Activated CD4-positive, alpha-beta T cell treated with anti-CD3 and anti-CD28 coated beads, Interleukin-2, amount 50 U/mL, for 48 hours (primary cell): ENCODE data around the gene TSPAN16.
"Not testable (repeated sequence)": the region's sequence is repeated elsewhere in the genome, so short reads cannot be mapped to it uniquely, and the experiment has no call there.

ENCODE experiments used
- DNase-seq, 2 experiments: peaks; one replicate each; pipeline ENCODE4 v3.0.0-alpha.2; 2020

The TSPAN16 gene

GRCh38 chr19:11321191-11322126, 25.5 kb downstream of the TSPAN16 start:
- no peak for DNase-seq

GRCh38 chr19:11322269-11323024, 26.5 kb downstream of the TSPAN16 start:
- no peak for DNase-seq

- no peak for DNase-seq
Observed at GRCh38 chr19:11323601-11324078, 27.7 kb downstream of the TSPAN16 start.

DNA sequence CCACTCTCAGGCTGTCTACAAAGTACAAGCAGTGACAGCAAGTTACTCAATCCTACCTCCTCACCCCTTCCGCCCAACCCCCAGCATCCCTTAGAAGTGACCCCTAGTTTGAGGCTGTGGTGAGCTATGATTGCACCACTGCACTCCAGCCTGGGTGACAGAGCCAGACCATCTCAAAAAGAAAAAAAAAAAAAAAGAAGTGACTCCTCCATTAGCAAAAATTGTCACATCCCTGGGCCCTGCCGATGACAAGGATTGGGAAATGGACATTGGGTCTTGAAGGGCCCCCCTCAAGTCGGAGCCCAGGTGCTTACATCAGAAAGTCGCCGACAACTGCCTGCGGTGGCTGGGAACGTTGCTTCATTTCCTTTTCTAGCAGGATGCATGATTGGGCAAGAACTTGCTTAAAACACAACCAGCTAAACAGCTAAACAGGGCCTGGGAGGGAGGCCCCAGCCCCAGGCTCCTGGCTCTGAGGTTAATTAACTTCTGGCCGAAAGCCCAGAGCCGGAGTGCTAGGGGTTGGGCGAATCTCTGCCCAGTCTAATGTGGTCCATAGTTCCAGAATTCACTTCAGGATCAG, 28.2 kb downstream of the TSPAN16 start:
- peak; percentile 28 to 35 for DNase-seq

DNA sequence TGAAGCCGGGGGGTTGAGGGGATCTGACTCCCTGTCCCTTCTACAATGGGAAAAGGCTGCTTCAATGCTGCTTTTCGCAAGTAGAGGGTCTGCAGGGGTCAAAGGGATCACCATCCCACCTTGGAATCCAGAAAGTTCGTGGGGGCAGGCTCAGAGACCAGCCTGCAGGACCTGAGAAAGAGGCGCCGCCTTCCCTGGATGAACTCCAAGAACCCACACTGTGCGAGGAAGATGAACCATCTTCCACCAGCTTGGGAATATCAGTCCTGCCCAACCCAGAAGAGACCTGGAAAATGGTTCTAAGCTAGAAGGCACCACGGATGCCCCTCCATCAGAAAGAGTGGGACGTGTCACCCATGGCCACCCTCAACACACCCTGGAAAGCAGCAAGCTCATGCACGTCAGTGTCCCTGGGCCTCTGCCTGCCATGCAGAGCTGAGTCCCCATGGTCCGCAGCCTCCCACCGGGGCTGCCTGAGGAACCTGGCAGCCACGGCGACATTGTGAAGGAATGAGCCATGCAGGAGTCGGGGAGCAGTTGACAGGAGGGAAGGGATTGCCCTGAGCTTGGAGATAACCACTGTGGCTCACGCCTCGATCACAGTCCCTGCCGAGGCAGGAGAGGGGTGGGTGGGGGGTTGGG, 28.9 kb downstream of the TSPAN16 start:
- no peak for DNase-seq

GRCh38 chr19:11325544-11325943, 29.6 kb downstream of the TSPAN16 start:
- DNase-seq, result no peak

DNA sequence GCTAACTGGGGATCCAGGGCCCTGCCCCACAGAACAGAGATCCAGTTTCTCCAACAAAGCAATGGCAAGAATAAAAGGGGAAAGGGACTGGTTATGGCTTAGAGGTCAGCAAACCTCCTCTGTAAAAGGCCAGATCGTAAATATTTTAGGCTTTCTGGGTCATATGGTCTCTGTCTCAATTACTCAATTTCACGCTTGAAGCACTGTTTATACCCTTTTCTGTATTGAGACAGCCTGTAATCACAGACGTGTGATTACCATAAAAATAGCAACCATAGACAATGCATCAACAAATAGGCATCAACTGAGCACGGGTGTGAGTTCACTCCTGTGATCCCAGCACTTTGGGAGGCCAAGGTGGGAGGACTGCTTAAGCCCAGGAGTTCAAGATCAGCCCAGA, 34.2 kb downstream of the TSPAN16 start:
- DNase-seq, result no peak

- no peak for DNase-seq
Observed at GRCh38 chr19:11331502-11331901, 35.5 kb downstream of the TSPAN16 start.

DNA sequence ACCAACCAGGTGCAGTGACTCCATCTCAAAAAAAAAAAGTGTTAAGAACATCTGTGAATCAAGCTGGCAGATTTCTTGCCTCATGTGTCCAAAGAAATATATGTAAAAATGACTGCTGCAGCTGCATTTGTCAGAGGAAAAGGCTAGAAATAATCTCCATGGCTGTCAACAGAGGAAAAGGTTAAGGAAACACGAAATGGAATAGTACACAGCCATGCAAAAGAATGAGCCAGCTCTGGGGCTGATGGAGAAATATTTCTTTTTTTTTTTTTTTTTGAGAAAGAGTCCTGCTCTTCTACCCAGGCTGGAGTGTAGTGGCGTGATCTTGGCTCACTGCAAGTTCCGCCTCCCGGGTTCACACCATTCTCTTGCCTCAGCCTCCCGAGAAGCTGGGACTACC, 36.9 kb downstream of the TSPAN16 start:
- DNase-seq, result no peak

DNA sequence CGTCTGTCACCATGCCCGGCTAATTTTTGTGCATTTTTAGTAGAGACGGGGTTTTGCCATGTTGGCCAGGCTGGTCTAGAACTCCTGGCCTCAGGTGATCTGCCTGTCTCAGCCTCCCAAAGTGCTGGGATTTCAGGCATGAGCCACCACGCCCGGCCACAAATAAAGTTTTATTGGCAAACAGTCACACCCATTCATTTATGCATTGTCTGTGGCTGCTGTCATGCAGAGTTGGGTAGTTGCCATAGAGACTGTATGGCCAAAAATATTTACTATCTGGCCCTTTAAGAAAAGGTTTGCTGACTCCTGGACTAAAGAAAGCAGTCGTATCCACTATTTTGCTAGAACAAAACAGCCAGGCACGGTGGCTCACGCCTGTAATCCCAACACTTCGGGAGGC, 37.9 kb downstream of the TSPAN16 start:
- not testable (repeated sequence) for DNase-seq

GRCh38 chr19:11335449-11336146, 39.6 kb downstream of the TSPAN16 start:
- no peak for DNase-seq

DNA sequence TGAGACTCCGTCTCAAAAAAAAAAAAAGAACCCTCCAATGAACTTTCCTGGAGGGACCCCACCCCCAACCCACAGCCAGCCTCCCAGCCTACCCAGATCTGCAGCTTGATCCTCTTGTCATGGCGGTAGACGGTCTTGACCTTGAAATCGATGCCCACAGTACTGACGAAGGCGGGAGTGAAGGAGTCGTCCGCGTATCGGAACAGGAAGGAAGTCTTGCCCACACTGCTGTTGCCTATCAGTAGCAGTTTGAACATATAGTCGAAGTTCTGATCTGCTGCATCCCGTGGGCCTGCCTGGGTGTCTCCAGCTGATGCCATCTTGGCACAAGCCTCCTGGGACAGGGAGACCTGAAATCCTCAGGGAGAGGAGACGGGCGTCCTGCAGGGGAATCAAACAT, 41.1 kb downstream of the TSPAN16 start:
- DNase-seq, result no peak

DNA sequence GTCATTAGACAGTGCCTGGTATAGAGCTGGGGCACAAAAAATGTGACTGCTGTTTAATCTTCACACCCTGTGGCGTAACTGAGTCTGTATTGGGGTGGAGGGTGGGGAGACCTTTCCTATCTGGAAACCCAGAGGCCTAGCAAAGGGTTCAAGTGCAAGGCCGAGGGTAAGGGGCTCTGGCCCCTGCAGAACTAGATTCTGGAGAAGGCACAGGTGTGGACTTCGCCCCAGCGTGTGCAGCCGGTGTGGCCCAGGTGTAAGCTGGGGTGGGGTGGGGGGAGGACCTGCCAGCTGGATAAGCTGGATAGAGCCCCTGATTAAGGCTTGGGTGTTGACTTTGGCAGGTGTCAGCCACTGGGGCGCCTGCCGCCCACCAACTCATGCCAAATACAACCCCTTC, 42.2 kb downstream of the TSPAN16 start:
- DNase-seq, result no peak

- DNase-seq, result no peak
Observed at GRCh38 chr19:11338569-11339253, 42.8 kb downstream of the TSPAN16 start.

- DNase-seq, result peak; percentile 92 to 94
Observed at GRCh38 chr19:11339254-11340098, 43.5 kb downstream of the TSPAN16 start, which contains the start of gene RAB3D. TSS of gene RAB3D (minus strand) at chr19:11339657. CDS start at chr19:11337399, 2,258 bp downstream.

DNA sequence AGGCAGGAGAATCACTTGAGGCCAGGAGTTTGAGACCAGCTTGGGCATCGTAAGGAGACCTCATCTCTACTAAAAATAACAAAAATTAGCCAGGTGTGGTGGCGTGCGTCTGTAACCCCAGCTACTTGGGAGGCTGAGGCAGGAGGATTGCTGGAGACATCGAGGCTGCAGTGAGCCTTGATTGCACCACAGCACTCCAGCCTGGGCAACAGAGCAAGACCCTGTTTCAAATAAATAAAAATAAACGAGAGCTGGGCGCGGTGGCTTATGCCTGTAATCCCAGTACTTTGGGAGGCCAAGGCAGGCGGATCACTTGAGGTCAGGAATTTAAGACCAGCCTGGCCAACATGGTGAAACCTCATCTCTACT, 44.1 kb downstream of the TSPAN16 start:
- DNase-seq, result not testable (repeated sequence)

DNA sequence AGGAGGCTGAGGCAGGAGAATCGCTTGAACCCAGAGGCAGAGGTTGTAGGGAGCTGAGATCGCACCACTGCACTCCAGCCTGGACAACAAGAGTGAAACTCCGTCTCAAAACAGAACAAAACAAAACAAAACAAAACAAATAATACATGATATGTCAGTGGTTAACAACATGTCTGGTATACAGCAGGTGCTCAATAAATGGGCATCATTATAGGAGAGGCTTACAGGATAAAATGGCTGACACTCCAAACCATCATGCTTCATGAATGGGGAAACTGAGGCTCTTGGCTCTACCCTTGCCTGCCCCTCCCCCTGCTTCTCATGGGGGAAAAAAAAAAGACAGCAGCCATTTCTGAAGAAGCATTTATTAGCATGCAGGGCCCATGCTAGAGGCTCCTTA, 46.5 kb downstream of the TSPAN16 start:
- DNase-seq, result no peak

GRCh38 chr19:11345122-11345803, 49.3 kb downstream of the TSPAN16 start:
- no peak for DNase-seq

- peak; percentile 99 for DNase-seq
Observed at GRCh38 chr19:11346104-11346940, 50.4 kb downstream of the TSPAN16 start, which contains the start of the genes CCDC159 and TMEM205. TSS of gene CCDC159 (plus strand) at chr19:11346519. CDS start at chr19:11346607, 88 bp downstream. TSS of gene TMEM205 (minus strand) at chr19:11346268. CDS start at chr19:11345619, 649 bp downstream.
